GM23248 (cell line): ENCODE measurements around the gene NOTCH3.

Source experiments
- EZH2 ChIP-seq: fragments of 200-600 bp; sonication (generic); IDR thresholded peaks from 2 replicates; pipeline ENCODE4 v1.6.1; 2018; ENCODE audit warnings: antibody characterized with exemption, mild to moderate bottlenecking; ENCODE audit not compliant: insufficient read depth, poor library complexity, severe bottlenecking
- EZH2phosphoT487 ChIP-seq: fragments of 200-600 bp; sonication (generic); IDR thresholded peaks from 2 replicates; pipeline ENCODE4 v1.6.1; 2018; ENCODE audit warnings: antibody characterized with exemption, moderate library complexity, mild to moderate bottlenecking, low read depth; ENCODE audit not compliant: insufficient read depth

GRCh38 chr19:15177269-15178116 is 23.3 kb downstream of the NOTCH3 start:
- no peak for TF ChIP-seq EZH2
- TF ChIP-seq EZH2phosphoT487: no peak
